Measurements from ENCODE around the gene CD55.

GRCh38 chr1:207336559-207337467, 15.3 kb downstream of the CD55 start:
- TF ChIP-seq EZH2phosphoT487 (IDR thresholded peaks at IDR 0.05; ENCODE audit: insufficient read depth, low read depth), result no peak
- no peak for TF ChIP-seq EZH2 (IDR thresholded peaks at IDR 0.05; ENCODE audit: insufficient read depth, poor library complexity, severe bottlenecking)

Data from GM23248 (cell line).